Retinal pigment epithelial cell (primary cell): ENCODE results near the gene BHLHA9.
A peak's percentile ranks its signal among the peaks of the same experiment; 100 is the strongest.

Source experiments
- DNase-seq: peaks from one replicate; pipeline ENCODE4 v3.0.0-alpha.2; 2010; ENCODE audit warnings: low read depth
- H3K4me3 ChIP-seq: 2 replicates; pipeline ENCODE4 v1.5.1; 2011; ENCODE audit warnings: mild to moderate bottlenecking, low read length, control low read depth, moderate library complexity
- CTCF ChIP-seq: conservative IDR thresholded peaks from 2 replicates; pipeline ENCODE4 v1.5.1; 2011; ENCODE audit warnings: low read depth, low read length, control low read depth, inconsistent platforms

The BHLHA9 gene

GRCh38 chr17:1270210-1271029 lies at the start of gene BHLHA9:
BHLHA9 (plus strand) TSS chr17:1270444; CDS start chr17:1270564, 120 bp downstream.
- no peak for DNase-seq
- TF ChIP-seq CTCF, result no peak
- no peak within 1 kb of the TSS for H3K4me3 ChIP-seq

- no peak for TF ChIP-seq CTCF
- no peak for DNase-seq
Measured at GRCh38 chr17:1221209-1221608, 49.0 kb upstream of the BHLHA9 start.

GRCh38 chr17:1222321-1222720 lies 47.9 kb upstream of the BHLHA9 start:
- peak; percentile 78 for DNase-seq
- TF ChIP-seq CTCF, result no peak
- no peak overlapping the region for H3K4me3 ChIP-seq

More at GRCh38 chr17:1221209-1221608, 49.0 kb upstream of the BHLHA9 start:
- no peak overlapping the region for H3K4me3 ChIP-seq

GRCh38 chr17:1223662-1224061 lies 46.6 kb upstream of the BHLHA9 start:
- no peak for DNase-seq
- TF ChIP-seq CTCF, result no peak
- no peak overlapping the region for H3K4me3 ChIP-seq

- DNase-seq, result no peak
- no peak for TF ChIP-seq CTCF
- H3K4me3 ChIP-seq, result no peak overlapping the region
Measured at GRCh38 chr17:1224330-1224729, 45.9 kb upstream of the BHLHA9 start.

- DNase-seq, result no peak
- TF ChIP-seq CTCF, result no peak
- H3K4me3 ChIP-seq, result no peak overlapping the region
Measured at GRCh38 chr17:1226308-1226707, 43.9 kb upstream of the BHLHA9 start.

GRCh38 chr17:1227365-1227764 lies 42.9 kb upstream of the BHLHA9 start:
- H3K4me3 ChIP-seq, result no peak overlapping the region
- TF ChIP-seq CTCF, result no peak
- no peak for DNase-seq
